OCI-LY3 (cell line): ENCODE results near the gene HORMAD2.

Experiments used
- H2AFZ ChIP-seq: fragments of 200-600, 300-600 bp; shearing (Covaris generic); 2 replicates; pipeline ENCODE4 v1.6.0; 2014; ENCODE audit warnings: antibody characterized with exemption, low read depth, low read length
- H3K27ac ChIP-seq: fragments of 200-600, 300-600 bp; sonication (generic); 2 replicates; pipeline ENCODE4 v1.5.1; 2014; ENCODE audit warnings: mild to moderate bottlenecking, low read length, moderate library complexity, mixed read lengths
- H3K27me3 ChIP-seq: fragments of 200-600, 300-600 bp; sonication (generic); 2 replicates; pipeline ENCODE4 v1.6.1; 2014; ENCODE audit warnings: low read depth, low read length, mixed read lengths
- H3K36me3 ChIP-seq: fragments of 200-600, 300-600 bp; sonication (generic); replicated peaks from 2 replicates; pipeline ENCODE3; 2014; ENCODE audit warnings: low read depth, low read length, mixed read lengths
- H3K4me1 ChIP-seq: fragments of 300-600, 200-600 bp; sonication (generic); 2 replicates; pipeline ENCODE4 v1.6.1; 2014; ENCODE audit warnings: low read length, mixed read lengths
- H3K4me2 ChIP-seq: fragments of 200-600, 300-600 bp; sonication (generic); 2 replicates; pipeline ENCODE4 v1.6.1; 2014; ENCODE audit warnings: low read length, mixed read lengths
- H3K4me3 ChIP-seq: fragments of 300-600, 200-600 bp; sonication (generic); 2 replicates; pipeline ENCODE4 v1.5.1; 2014; ENCODE audit warnings: antibody characterized with exemption, mild to moderate bottlenecking, low read length, moderate library complexity
- H3K79me2 ChIP-seq: fragments of 300-600, 200-600 bp; shearing (Covaris generic); 2 replicates; pipeline ENCODE4 v1.6.1; 2014; ENCODE audit warnings: mild to moderate bottlenecking, low read length, mixed read lengths
- H3K9ac ChIP-seq: fragments of 300-600, 200-600 bp; shearing (Covaris generic); 2 replicates; pipeline ENCODE4 v1.6.0; 2014; ENCODE audit warnings: mild to moderate bottlenecking, low read length, moderate library complexity
- H3K9me3 ChIP-seq: fragments of 200-600, 300-600 bp; shearing (Covaris generic); 2 replicates; pipeline ENCODE4 v1.6.1; 2014; ENCODE audit warnings: low read length, mixed read lengths; ENCODE audit not compliant: insufficient read depth
- H4K20me1 ChIP-seq: fragments of 200-600, 300-600 bp; sonication (generic); 2 replicates; pipeline ENCODE4 v1.6.1; 2016; ENCODE audit warnings: low read length, mixed read lengths; ENCODE audit not compliant: insufficient read depth
- EZH2phosphoT487 ChIP-seq: fragments of 200-600 bp; shearing (Covaris generic); IDR thresholded peaks from 2 replicates; pipeline ENCODE4 v1.6.1; 2018; ENCODE audit warnings: antibody characterized with exemption, mixed run types, low read depth
- TF ChIP-seq, protein P1 (sequence below): fragments of 200-600, 300-600 bp; sonication (generic); IDR thresholded peaks from 2 replicates; pipeline ENCODE4 v1.5.1; 2014; ENCODE audit warnings: antibody characterized with exemption, low read length, low read depth

HORMAD2 gene

DNA sequence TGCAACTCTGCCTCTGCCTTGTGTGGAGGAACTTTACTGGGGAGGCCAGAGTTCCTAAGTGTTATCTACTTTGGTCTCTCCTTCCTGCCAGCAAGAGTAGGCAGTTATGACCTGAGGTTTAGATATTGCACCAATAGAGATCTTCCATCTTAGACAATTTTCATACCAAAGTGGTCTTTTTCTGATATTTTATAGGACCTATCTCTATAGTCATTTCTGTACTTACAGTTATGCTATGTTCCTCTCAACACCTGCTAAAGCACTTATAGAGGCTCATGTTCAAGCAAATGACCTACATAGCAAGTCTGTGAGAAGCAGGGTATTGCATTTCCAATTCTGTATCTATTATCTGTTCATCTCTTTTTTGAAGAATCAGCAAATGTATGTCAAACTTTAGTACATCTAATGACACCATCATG is 80.8 kb downstream of the HORMAD2 start:
- no peak overlapping the region for H3K4me3 ChIP-seq
- H4K20me1 ChIP-seq = no peaks in the 10 kb centered on the region
- H3K36me3 ChIP-seq = no peaks in the 10 kb centered on the region
- no peak overlapping the region for H2AFZ ChIP-seq
- no peaks in the 10 kb centered on the region for H3K9me3 ChIP-seq
- no peak overlapping the region for H3K27ac ChIP-seq
- no peaks in the 10 kb centered on the region for H3K79me2 ChIP-seq
- no peak overlapping the region for H3K4me2 ChIP-seq
- H3K27me3 ChIP-seq = peaks cover 8% of the 10 kb centered on the region; the same call in 1 of the 2 replicates
- H3K9ac ChIP-seq = no peak overlapping the region
- peaks cover 17% of the 10 kb centered on the region for H3K4me1 ChIP-seq
- TF ChIP-seq EZH2phosphoT487 = no peak
- TF ChIP-seq, protein P1, sequence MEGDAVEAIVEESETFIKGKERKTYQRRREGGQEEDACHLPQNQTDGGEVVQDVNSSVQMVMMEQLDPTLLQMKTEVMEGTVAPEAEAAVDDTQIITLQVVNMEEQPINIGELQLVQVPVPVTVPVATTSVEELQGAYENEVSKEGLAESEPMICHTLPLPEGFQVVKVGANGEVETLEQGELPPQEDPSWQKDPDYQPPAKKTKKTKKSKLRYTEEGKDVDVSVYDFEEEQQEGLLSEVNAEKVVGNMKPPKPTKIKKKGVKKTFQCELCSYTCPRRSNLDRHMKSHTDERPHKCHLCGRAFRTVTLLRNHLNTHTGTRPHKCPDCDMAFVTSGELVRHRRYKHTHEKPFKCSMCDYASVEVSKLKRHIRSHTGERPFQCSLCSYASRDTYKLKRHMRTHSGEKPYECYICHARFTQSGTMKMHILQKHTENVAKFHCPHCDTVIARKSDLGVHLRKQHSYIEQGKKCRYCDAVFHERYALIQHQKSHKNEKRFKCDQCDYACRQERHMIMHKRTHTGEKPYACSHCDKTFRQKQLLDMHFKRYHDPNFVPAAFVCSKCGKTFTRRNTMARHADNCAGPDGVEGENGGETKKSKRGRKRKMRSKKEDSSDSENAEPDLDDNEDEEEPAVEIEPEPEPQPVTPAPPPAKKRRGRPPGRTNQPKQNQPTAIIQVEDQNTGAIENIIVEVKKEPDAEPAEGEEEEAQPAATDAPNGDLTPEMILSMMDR = no peak

DNA sequence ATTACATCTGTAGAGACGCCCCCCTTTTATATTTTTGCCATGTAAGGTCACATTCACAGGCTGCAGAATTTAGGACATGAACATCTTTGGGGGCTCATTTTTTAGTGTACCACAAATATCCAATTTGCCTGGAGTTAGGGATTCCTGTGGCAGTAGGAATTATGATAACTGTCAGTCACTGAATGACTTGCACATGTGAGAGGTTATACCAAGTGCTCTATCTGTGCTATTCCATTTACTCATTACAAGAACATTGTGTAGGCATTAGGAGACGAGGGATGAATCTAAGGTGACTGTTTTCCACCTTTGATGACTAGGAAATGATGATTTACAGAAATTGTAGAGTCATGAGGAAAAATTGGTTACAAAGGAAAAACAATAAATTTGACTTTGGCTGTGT is 87.0 kb downstream of the HORMAD2 start:
- no peaks in the 10 kb centered on the region for H4K20me1 ChIP-seq
- no peak overlapping the region for H2AFZ ChIP-seq
- 0 out of 2 replicates have a peak, but pooled peaks cover 4% of the 10 kb centered on the region for H3K4me1 ChIP-seq
- no peak overlapping the region for H3K4me3 ChIP-seq
- H3K79me2 ChIP-seq = no peaks in the 10 kb centered on the region
- H3K9ac ChIP-seq = no peak overlapping the region
- H3K4me2 ChIP-seq = no peak overlapping the region
- H3K27me3 ChIP-seq = peaks cover 57% of the 10 kb centered on the region
- TF ChIP-seq EZH2phosphoT487 = no peak
- TF ChIP-seq, protein P1 = no peak
- no peaks in the 10 kb centered on the region for H3K36me3 ChIP-seq
- H3K27ac ChIP-seq = no peak overlapping the region
- no peaks in the 10 kb centered on the region for H3K9me3 ChIP-seq

GRCh38 chr22:30167734-30168133 is 87.5 kb downstream of the HORMAD2 start:
- peaks cover 57% of the 10 kb centered on the region for H3K27me3 ChIP-seq
- no peak overlapping the region for H3K4me3 ChIP-seq
- H3K27ac ChIP-seq = no peak overlapping the region
- TF ChIP-seq, protein P1 = no peak
- no peak for TF ChIP-seq EZH2phosphoT487
- H3K36me3 ChIP-seq = no peaks in the 10 kb centered on the region
- H3K79me2 ChIP-seq = no peaks in the 10 kb centered on the region
- H2AFZ ChIP-seq = no peak overlapping the region
- H4K20me1 ChIP-seq = no peaks in the 10 kb centered on the region
- 0 out of 2 replicates have a peak, but pooled peaks cover 4% of the 10 kb centered on the region for H3K4me1 ChIP-seq
- no peak overlapping the region for H3K9ac ChIP-seq
- H3K4me2 ChIP-seq = no peak overlapping the region
- H3K9me3 ChIP-seq = no peaks in the 10 kb centered on the region

- Histone ChIP-seq H3K9me3 (no peaks in the 10 kb centered on the region), H3K9ac (no peak overlapping the region), H2AFZ (no peak overlapping the region), H3K4me2 (no peak overlapping the region), H3K79me2 (no peaks in the 10 kb centered on the region), H3K36me3 (no peaks in the 10 kb centered on the region), H3K4me1 (0 out of 2 replicates have a peak, but pooled peaks cover 4% of the 10 kb centered on the region), H3K27ac (no peak overlapping the region), H3K27me3 (peaks cover 57% of the 10 kb centered on the region), H4K20me1 (no peaks in the 10 kb centered on the region), H3K4me3 (no peak overlapping the region)
- no peak for TF ChIP-seq EZH2phosphoT487
- TF ChIP-seq, protein P1 = no peak
These were observed 88.7 kb downstream of the HORMAD2 start for GRCh38 chr22:30169002-30169401.
